Hypothalamus (tissue), 51 donors: ENCODE measurements around the gene VTCN1.
"Not testable (repeated sequence)": the region's sequence is repeated elsewhere in the genome, so short reads cannot be mapped to it uniquely, and the experiment has no call there.

Experiments used
- DNase-seq, 51 donors: peaks; one replicate each; lab custom pipeline; 2025; lab: John Stamatoyannopoulos, UW

The VTCN1 gene

DNA sequence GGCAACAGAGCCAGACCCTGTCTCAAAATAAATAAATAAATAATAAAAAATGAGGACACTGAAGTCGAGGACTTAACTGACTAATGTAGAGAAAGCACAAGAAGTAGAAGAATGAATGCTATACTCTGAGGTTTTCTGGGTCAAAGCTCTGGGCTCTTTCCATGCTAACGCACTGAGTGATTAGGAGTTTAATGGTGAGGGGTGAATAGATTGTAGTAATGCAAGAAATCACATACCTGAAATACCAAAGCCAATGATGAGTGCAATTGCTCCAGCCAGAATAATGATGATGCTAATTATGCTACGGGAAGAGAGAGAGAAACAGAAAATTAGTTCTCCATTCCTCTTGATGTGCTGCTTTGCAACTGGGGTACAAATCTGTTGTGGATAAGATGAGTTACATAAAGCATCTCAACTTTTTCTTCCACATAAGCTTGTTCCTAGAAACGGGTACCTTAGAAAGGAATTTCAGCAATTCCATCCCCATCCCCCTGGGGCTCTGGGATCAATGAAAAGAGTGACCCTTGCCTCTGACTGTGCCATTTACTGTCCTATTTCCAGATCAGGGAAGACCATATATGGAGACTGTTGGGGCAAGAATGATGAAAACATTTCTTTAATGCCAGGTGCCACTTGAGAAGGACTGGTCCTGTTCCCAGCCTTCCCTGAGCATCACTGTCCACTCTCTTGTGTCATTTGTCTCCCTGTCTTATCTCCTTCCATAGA is 40.7 kb downstream of the VTCN1 start:
- no peak for DNase-seq

DNA sequence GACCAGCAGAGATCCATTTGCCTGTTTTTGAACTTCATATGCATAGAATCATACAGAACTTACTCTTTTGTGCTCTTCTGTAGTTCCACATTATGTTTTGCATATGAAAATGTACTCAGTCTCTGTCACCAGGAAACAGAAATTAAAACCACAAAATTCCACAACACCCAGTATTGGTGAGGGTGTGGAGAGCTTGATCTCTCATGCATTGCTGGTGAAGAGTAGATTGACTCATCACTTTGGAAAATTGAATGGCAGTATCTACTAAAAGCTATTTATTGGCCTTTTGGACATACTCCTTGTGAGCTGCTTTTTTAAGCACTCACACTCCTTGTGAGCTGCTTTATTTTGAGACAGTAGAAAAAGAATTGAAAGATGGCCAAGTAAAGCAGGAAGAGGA is 43.3 kb downstream of the VTCN1 start:
- no peak for DNase-seq

DNA sequence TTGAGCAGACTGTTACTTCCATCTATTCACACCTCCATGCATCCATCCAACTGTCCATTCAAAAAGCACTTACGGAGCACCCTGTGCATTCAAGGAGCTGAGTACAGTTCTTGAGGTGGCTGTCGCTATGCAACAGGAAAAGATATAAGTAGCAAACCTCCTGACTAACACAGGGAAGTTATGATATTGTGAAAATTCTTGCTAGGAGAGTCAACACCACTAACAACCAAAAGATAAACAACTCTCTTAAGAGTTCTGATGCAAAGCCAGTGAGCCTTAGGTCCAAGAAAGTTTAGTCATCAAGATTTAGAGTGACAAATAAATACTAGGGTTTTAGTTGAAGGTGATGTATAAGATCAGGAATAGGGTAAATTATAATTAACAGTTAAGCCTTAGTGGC is 44.7 kb downstream of the VTCN1 start:
- DNase-seq, result no peak

GRCh38 chr1:117164209-117164608 is 46.5 kb downstream of the VTCN1 start:
- DNase-seq, result no peak

GRCh38 chr1:117162816-117163215 is 47.9 kb downstream of the VTCN1 start:
- no peak for DNase-seq

GRCh38 chr1:117161887-117162286 is 48.8 kb downstream of the VTCN1 start:
- no peak for DNase-seq

DNA sequence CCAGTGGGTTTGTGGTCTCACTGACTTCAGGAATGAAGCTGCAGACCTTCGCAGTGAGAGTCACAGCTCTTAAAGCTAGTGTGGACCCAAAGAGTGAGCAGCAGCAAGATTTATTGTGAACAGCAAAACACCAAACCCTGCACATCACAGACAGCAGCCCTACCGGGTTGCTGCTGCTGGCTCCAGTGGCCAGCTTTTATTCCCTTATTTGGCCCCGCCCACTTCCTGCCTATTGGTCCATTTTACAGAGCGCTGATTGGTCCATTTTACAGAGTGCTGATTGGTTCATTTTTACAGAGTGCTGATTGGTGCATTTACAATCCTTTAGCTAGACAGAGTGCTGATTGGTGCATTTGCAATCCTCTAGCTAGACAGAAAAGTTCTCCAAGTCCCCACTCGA is 59.4 kb downstream of the VTCN1 start:
- not testable (repeated sequence) for DNase-seq

GRCh38 chr1:117150316-117150715 is 60.4 kb downstream of the VTCN1 start:
- no peak for DNase-seq

DNA sequence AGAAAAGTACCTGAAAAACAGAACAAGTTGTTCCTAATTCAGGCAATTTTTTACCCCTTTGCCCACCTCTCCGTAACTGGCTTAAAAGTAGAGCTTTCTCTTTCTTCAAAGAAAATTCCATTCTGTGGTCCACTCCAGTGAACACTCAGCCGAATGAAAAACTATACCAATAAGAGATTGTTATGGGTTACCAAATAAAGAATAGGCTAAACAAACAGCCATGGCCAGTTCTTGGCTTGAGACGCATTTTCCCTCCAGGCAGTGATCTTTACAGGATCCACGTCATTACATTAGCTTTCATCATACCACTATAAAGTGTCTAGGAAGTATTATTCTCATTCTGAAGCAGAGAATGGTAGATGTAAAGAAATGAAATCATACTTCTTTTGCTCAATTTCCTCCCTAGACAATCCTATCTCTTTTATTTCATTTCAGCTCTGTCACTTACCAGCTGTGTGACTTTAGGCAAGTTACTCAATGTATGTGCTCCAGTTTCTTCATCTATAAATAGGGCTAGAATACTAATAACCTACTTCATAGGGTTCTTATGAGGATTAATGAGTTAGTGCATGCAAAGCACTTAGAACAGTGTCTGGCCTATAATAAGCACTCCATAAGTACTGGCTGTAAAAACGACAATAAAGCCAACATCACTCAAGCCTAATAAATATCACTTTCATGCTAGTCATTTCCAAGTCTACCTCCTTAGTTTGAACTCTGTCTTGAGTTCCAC is 62.7 kb downstream of the VTCN1 start:
- DNase-seq, result no peak

DNA sequence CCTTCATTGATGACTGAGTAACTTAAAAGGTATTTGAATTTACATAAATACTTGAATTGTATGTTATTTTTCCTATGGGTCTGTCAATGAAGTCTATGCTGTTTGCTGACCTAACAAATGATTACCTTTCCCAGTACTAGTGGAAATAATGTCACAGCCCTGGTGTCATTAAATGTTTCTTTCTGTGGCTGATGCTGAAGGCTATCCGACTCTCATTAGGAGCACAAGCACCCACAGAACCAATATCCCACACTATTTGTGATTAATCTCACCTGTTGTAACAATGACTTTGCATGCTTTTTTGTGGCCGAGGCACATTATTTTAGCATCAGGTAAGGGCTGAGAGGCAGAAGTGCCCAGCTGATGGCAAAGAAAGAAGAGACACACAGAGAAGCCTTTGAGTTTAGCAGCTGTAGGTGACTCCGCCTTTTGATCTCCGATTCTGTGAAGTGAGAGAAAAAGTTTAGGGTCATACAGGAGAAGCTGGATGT is 63.3 kb downstream of the VTCN1 start:
- no peak for DNase-seq

- no peak for DNase-seq
Observed at GRCh38 chr1:117146575-117147340, 64.0 kb downstream of the VTCN1 start.

DNA sequence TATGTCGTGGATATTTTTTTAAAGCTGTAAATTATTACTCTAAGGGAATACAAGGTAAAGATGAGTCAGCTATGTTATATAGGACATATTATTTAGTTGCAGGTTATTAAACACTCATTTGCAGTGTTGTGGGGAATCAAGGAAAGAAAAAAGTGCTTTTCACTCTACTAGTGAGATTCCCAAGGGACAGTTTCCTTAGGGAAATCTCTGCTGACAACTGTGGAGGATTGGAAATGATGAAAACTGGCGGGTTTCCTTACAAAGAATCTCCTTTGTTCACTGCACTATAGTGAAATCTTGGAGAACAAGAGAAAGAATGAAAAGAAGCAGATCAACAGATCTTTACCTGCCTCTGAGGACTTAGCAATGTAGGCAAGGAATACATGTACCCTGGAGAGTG is 64.7 kb downstream of the VTCN1 start:
- no peak for DNase-seq

DNA sequence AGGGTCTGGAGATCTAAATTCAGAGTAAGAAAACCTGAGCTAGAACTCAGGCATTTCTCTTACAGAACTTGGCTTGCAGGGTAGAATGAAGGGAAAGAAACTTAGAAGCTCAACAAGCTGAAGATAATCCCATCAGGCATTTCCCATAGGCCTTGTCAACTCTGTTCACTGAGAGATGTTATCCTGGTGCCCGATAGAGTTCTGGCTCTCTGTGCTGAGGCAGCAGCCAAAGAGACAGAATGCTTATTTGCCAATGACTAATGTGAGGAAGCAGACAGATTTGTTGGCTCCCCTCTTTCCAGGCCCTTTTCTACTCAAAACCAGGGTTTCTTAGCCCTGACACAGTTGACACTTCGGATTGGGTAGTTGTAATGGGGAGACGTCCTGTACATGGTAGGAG is 66.9 kb downstream of the VTCN1 start:
- DNase-seq, result no peak

GRCh38 chr1:117143172-117143571 is 67.6 kb downstream of the VTCN1 start:
- no peak for DNase-seq

DNA sequence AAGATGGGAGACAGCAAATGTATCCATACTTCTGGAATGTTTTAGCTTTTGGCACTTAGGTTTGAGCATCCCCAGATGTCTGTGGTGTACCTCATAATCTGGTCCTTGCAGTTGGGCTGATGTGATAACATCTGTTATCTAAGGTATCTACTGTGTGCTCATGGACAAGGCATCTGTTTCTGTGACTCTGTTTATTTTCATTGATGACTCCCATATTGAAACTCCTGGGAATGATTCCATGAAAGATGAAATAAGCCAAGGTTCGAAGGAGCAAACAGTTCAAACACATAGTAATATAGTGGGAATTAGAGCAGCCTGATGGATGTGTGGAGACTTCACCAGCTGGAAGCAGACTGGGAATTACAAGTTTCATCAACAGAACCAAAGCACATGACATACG is 68.5 kb downstream of the VTCN1 start:
- DNase-seq, result no peak

- no peak for DNase-seq
Observed at GRCh38 chr1:117138561-117138960, 72.2 kb downstream of the VTCN1 start.

DNA sequence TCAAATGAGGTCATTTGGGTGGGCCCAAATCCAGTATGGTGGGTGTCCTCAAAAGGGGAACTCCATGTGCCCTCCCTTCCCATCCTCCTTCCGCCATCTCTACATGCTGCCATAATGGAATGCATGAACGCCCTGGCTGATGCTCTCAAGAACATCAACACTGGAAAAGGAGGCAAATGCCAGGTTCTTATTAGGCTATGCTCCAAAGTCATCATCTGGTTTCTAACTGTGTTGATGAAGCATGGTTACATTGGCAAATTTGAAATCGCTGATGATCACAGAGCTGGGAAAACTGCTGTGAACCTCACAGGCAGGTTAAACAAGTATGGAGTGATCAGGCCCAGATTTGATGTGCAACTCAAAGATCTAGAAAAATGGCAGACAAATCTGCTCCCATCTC is 72.6 kb downstream of the VTCN1 start:
- DNase-seq, result no peak

DNA sequence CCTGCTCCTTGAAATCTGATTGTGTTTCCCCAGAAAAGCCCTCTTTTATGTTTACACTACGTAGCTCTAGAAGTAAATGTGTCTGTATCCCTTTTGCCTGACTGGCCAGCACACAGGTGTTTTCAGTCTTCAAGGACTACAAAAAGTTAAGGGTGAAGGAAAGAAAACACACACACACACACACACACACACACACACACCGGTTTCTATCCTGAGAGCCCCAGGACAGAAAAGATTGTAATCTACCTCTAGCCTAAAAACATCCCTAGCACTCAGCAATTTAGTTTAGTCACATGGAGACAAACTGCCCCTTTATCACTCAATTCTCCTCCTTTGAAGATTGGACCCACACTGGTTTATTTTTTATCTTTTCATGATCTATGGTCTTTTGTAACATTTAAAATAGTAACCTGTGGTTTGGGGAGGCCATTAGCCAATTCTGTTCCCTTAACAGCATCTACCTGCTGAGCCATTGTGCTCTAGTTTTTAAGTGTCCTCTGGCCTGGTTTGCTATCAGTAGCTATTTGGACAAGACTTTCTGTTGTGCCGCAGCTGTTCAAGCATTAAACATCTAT is 73.4 kb downstream of the VTCN1 start:
- DNase-seq, result no peak

- DNase-seq, result no peak
Observed at GRCh38 chr1:117136749-117137148, 74.0 kb downstream of the VTCN1 start.

- DNase-seq, result no peak
Observed at GRCh38 chr1:117135329-117135728, 75.4 kb downstream of the VTCN1 start.

- no peak for DNase-seq
Observed at GRCh38 chr1:117130526-117130925, 80.2 kb downstream of the VTCN1 start.
